ENCODE results near the gene LEPROT.
A peak's percentile ranks its signal among the peaks of the same experiment; 100 is the strongest.

The LEPROT gene

GRCh38 chr1:65420590-65421350 lies at the start of gene LEPROT, which contains the start of gene LEPR:
Gene LEPROT (plus strand): TSS chr1:65420668. CDS start chr1:65420725, 57 bp downstream.
Gene LEPR (plus strand): TSS chr1:65420668. CDS start chr1:65565566, 144,898 bp downstream.
- Histone ChIP-seq H3K4me3 (ENCODE audit: low read depth in 1 of 2, low read length in 2 of 2) (peak within 1 kb of the TSS; percentile 81 to 83), H3K4me1 (ENCODE audit: insufficient read depth, low read length) (peaks cover 29% of the 10 kb centered on the region), H3K27ac (ENCODE audit: low read length) (peak within 1 kb of the TSS; percentile 81), H3K9me3 (ENCODE audit: insufficient read depth, low read length, severe bottlenecking) (no peaks in the 10 kb centered on the region), H2AFZ (ENCODE audit: low read depth, low read length) (peak within 1 kb of the TSS; percentile 97), H3K27me3 (ENCODE audit: insufficient read depth, low read length, poor library complexity) (no peaks in the 10 kb centered on the region), H3K36me3 (ENCODE audit: insufficient read depth, low read length) (peaks cover 10% of the 10 kb centered on the region), H4K20me1 (ENCODE audit: insufficient read depth, low read length) (no peaks in the 10 kb centered on the region), H3K79me2 (ENCODE audit: insufficient read depth, low read length) (peaks cover 21% of the 10 kb centered on the region), H3K9ac (ENCODE audit: low read depth, low read length) (peak within 1 kb of the TSS; percentile 73), H3K4me2 (ENCODE audit: insufficient read depth, low read length) (peak within 1 kb of the TSS; percentile 95)
- ATAC-seq (ENCODE audit: insufficient read depth, low read depth) (peak; percentile 70), DNase-seq (peak; percentile 6)
- TF ChIP-seq CTCF (IDR thresholded peaks at IDR 0.05; ENCODE audit: borderline replicate concordance, extremely low read depth, low read length, poor library complexity, severe bottlenecking) (no peak), EZH2 (IDR thresholded peaks at IDR 0.05; ENCODE audit: borderline replicate concordance, low read depth, low read length, severe bottlenecking) (no peak)

GRCh38 chr1:65371544-65371943 lies 48.9 kb upstream of the LEPROT start:
- TF ChIP-seq CTCF (IDR thresholded peaks at IDR 0.05; ENCODE audit: borderline replicate concordance, extremely low read depth, low read length, poor library complexity, severe bottlenecking) (no peak), EZH2 (IDR thresholded peaks at IDR 0.05; ENCODE audit: borderline replicate concordance, low read depth, low read length, severe bottlenecking) (no peak)
- H3K4me3 ChIP-seq (ENCODE audit: low read depth in 1 of 2, low read length in 2 of 2) = no peak overlapping the region
- H4K20me1 ChIP-seq (ENCODE audit: insufficient read depth, low read length) = no peaks in the 10 kb centered on the region
- no peaks in the 10 kb centered on the region for H3K4me1 ChIP-seq (ENCODE audit: insufficient read depth, low read length)
- no peaks in the 10 kb centered on the region for H3K9me3 ChIP-seq (ENCODE audit: insufficient read depth, low read length, severe bottlenecking)
- H3K27me3 ChIP-seq (ENCODE audit: insufficient read depth, low read length, poor library complexity) = no peaks in the 10 kb centered on the region
- H3K9ac ChIP-seq (ENCODE audit: low read depth, low read length) = no peak overlapping the region
- no peak overlapping the region for H2AFZ ChIP-seq (ENCODE audit: low read depth, low read length)
- no peak overlapping the region for H3K27ac ChIP-seq (ENCODE audit: low read length)
- H3K79me2 ChIP-seq (ENCODE audit: insufficient read depth, low read length) = no peaks in the 10 kb centered on the region
- ATAC-seq (ENCODE audit: insufficient read depth, low read depth) = no peak
- H3K36me3 ChIP-seq (ENCODE audit: insufficient read depth, low read length) = no peaks in the 10 kb centered on the region
- no peak for DNase-seq
- H3K4me2 ChIP-seq (ENCODE audit: insufficient read depth, low read length) = no peak overlapping the region

GRCh38 chr1:65372557-65372956 lies 47.9 kb upstream of the LEPROT start:
- ATAC-seq (ENCODE audit: insufficient read depth, low read depth) (no peak), DNase-seq (no peak)
- no peaks in the 10 kb centered on the region for H3K27me3 ChIP-seq (ENCODE audit: insufficient read depth, low read length, poor library complexity)
- no peak overlapping the region for H2AFZ ChIP-seq (ENCODE audit: low read depth, low read length)
- no peak overlapping the region for H3K9ac ChIP-seq (ENCODE audit: low read depth, low read length)
- H4K20me1 ChIP-seq (ENCODE audit: insufficient read depth, low read length) = no peaks in the 10 kb centered on the region
- no peaks in the 10 kb centered on the region for H3K36me3 ChIP-seq (ENCODE audit: insufficient read depth, low read length)
- no peaks in the 10 kb centered on the region for H3K4me1 ChIP-seq (ENCODE audit: insufficient read depth, low read length)
- H3K4me3 ChIP-seq (ENCODE audit: low read depth in 1 of 2, low read length in 2 of 2) = no peak overlapping the region
- no peak overlapping the region for H3K27ac ChIP-seq (ENCODE audit: low read length)
- H3K79me2 ChIP-seq (ENCODE audit: insufficient read depth, low read length) = no peaks in the 10 kb centered on the region
- H3K4me2 ChIP-seq (ENCODE audit: insufficient read depth, low read length) = no peak overlapping the region
- no peaks in the 10 kb centered on the region for H3K9me3 ChIP-seq (ENCODE audit: insufficient read depth, low read length, severe bottlenecking)
- TF ChIP-seq EZH2 (IDR thresholded peaks at IDR 0.05; ENCODE audit: borderline replicate concordance, low read depth, low read length, severe bottlenecking) = no peak
- TF ChIP-seq CTCF (IDR thresholded peaks at IDR 0.05; ENCODE audit: borderline replicate concordance, extremely low read depth, low read length, poor library complexity, severe bottlenecking) = no peak

Measured in DND-41 (cell line).